Measurements from ENCODE around the gene MSI1. TPM values are rescaled to one million over a fixed set of nuclear protein-coding genes. Genes with fewer than 3 reads are reported as not detected.
A peak's percentile ranks its signal among the peaks of the same experiment; 100 is the strongest.

MSI1 gene
- total RNA-seq, 1 experiment from 2014 or later, result 4.1 TPM

DNA sequence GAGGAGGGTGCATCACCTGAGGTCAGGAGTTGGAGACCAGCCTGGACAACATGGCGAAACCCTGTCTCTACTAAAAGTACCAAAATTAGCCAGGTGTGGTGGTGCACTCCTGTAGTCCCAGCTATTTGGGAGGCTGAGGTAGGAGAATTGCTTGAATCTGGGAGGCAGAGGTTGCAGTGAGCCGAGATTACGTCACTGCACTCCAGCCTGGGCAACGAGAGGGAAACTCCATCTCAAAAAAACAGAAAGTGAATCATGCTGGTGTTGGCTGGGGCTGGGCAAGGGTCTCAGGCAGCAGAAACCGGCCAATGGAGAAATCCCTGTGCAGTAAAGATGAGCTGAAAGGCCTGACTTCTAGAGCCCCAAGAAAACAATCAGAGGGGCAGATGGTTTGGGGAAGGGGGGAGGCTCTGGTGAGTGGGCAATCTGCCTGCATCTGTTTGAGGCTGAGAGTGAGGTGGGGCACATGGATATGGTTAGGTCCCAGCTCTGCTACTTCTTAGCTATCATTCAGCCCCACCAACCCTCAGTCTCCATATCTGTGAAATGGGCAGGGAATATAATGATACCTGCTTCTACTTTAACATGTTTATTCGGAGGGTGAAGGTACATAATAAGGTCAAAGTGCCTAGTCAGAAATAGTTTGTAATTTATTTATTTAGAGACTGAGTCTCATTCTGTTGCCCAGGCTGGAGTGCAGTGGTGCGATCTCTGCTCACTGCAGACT lies 47.7 kb upstream of the MSI1 start:
- intact Hi-C loops (cut with micrococcal nuclease; ENCODE audit: unreplicated experiment) (no loop called here), in situ Hi-C loops (cut with HindIII; ENCODE audit: low pct_unique_long_range_greater_than_20kb, low sequenced_read_pairs) (no loop called here)
- CTCF ChIA-PET, result no interaction called here
- H3K4me1 ChIP-seq (ENCODE audit: control insufficient read depth, insufficient read depth, low read length), result no peaks in the 10 kb centered on the region
- no peaks in the 10 kb centered on the region for H3K36me3 ChIP-seq (ENCODE audit: control insufficient read depth, insufficient read depth, low read length)
- ATAC-seq, result no peak
- H3K9me3 ChIP-seq (ENCODE audit: control insufficient read depth, insufficient read depth, low read depth, low read length), result no peaks in the 10 kb centered on the region
- no peak for TF ChIP-seq POLR2AphosphoS5 (IDR thresholded peaks at IDR 0.05; ENCODE audit: low read depth, low read length)
- no peak for TF ChIP-seq TCF7L2 (IDR thresholded peaks at IDR 0.05; ENCODE audit: low read depth, low read length)
- TF ChIP-seq, protein P1, sequence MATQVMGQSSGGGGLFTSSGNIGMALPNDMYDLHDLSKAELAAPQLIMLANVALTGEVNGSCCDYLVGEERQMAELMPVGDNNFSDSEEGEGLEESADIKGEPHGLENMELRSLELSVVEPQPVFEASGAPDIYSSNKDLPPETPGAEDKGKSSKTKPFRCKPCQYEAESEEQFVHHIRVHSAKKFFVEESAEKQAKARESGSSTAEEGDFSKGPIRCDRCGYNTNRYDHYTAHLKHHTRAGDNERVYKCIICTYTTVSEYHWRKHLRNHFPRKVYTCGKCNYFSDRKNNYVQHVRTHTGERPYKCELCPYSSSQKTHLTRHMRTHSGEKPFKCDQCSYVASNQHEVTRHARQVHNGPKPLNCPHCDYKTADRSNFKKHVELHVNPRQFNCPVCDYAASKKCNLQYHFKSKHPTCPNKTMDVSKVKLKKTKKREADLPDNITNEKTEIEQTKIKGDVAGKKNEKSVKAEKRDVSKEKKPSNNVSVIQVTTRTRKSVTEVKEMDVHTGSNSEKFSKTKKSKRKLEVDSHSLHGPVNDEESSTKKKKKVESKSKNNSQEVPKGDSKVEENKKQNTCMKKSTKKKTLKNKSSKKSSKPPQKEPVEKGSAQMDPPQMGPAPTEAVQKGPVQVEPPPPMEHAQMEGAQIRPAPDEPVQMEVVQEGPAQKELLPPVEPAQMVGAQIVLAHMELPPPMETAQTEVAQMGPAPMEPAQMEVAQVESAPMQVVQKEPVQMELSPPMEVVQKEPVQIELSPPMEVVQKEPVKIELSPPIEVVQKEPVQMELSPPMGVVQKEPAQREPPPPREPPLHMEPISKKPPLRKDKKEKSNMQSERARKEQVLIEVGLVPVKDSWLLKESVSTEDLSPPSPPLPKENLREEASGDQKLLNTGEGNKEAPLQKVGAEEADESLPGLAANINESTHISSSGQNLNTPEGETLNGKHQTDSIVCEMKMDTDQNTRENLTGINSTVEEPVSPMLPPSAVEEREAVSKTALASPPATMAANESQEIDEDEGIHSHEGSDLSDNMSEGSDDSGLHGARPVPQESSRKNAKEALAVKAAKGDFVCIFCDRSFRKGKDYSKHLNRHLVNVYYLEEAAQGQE (IDR thresholded peaks at IDR 0.05; ENCODE audit: insufficient read depth in 1 of 2, low read depth in 2 of 2, low read length in 1 of 2), result no peak
- TF ChIP-seq, protein P2, sequence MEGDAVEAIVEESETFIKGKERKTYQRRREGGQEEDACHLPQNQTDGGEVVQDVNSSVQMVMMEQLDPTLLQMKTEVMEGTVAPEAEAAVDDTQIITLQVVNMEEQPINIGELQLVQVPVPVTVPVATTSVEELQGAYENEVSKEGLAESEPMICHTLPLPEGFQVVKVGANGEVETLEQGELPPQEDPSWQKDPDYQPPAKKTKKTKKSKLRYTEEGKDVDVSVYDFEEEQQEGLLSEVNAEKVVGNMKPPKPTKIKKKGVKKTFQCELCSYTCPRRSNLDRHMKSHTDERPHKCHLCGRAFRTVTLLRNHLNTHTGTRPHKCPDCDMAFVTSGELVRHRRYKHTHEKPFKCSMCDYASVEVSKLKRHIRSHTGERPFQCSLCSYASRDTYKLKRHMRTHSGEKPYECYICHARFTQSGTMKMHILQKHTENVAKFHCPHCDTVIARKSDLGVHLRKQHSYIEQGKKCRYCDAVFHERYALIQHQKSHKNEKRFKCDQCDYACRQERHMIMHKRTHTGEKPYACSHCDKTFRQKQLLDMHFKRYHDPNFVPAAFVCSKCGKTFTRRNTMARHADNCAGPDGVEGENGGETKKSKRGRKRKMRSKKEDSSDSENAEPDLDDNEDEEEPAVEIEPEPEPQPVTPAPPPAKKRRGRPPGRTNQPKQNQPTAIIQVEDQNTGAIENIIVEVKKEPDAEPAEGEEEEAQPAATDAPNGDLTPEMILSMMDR (IDR thresholded peaks at IDR 0.05), result no peak
- TF ChIP-seq SIN3A (IDR thresholded peaks at IDR 0.05; ENCODE audit: borderline replicate concordance, insufficient read depth, low read depth, low read length), result no peak
- no peak for DNase-seq (ENCODE audit: low read depth, low spot score)
- H3K27ac ChIP-seq (ENCODE audit: low read length), result no peak overlapping the region
- no peaks in the 10 kb centered on the region for H3K27me3 ChIP-seq (ENCODE audit: control insufficient read depth, insufficient read depth, low read length)
- no TSS peak for BruUV-seq (replicated peaks)
- no peak overlapping the region for H3K4me3 ChIP-seq (ENCODE audit: low read depth in 2 of 2, low read length in 2 of 2)
- POLR2A ChIA-PET, result no interaction called here

GRCh38 chr12:120413901-120414695 lies 45.1 kb upstream of the MSI1 start:
- Histone ChIP-seq H3K27ac (ENCODE audit: low read length) (no peak overlapping the region), H3K36me3 (ENCODE audit: control insufficient read depth, insufficient read depth, low read length) (no peaks in the 10 kb centered on the region), H3K9me3 (ENCODE audit: control insufficient read depth, insufficient read depth, low read depth, low read length) (no peaks in the 10 kb centered on the region), H3K4me1 (ENCODE audit: control insufficient read depth, insufficient read depth, low read length) (no peaks in the 10 kb centered on the region), H3K27me3 (ENCODE audit: control insufficient read depth, insufficient read depth, low read length) (no peaks in the 10 kb centered on the region), H3K4me3 (ENCODE audit: low read depth in 2 of 2, low read length in 2 of 2) (no peak overlapping the region)
- ATAC-seq, result peak; percentile 74
- CTCF ChIA-PET, result no interaction called here
- POLR2A ChIA-PET, result no interaction called here
- no peak for TF ChIP-seq TCF7L2 (IDR thresholded peaks at IDR 0.05; ENCODE audit: low read depth, low read length)
- intact Hi-C loops (cut with micrococcal nuclease; ENCODE audit: unreplicated experiment), result no loop called here
- BruUV-seq (replicated peaks), result no TSS peak
- in situ Hi-C loops (cut with HindIII; ENCODE audit: low pct_unique_long_range_greater_than_20kb, low sequenced_read_pairs), result no loop called here
- DNase-seq (ENCODE audit: low read depth, low spot score), result no peak

DNA sequence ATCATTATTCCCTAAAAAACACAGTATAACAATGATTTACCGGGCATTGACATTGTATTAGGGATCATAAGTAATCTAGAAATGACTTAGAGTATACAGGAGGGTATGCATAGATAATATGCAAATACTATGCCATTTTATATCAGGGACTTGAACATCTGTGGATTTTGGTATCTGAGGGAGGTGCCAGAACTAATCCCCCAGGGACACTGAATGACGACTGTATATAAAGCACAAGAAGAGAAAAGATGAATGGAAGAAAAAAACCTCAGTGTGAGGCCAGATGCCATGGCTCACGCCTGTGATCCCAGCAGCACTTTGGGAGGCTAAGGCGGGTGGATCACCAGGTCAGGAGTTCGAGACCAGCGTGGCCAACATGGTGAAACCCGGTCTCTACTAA lies 43.5 kb upstream of the MSI1 start:
- DNase-seq (ENCODE audit: low read depth, low spot score) (no peak), ATAC-seq (no peak)
- Histone ChIP-seq H3K4me3 (ENCODE audit: low read depth in 2 of 2, low read length in 2 of 2) (no peak overlapping the region), H3K9me3 (ENCODE audit: control insufficient read depth, insufficient read depth, low read depth, low read length) (no peaks in the 10 kb centered on the region), H3K27ac (ENCODE audit: low read length) (no peak overlapping the region), H3K36me3 (ENCODE audit: control insufficient read depth, insufficient read depth, low read length) (no peaks in the 10 kb centered on the region), H3K4me1 (ENCODE audit: control insufficient read depth, insufficient read depth, low read length) (no peaks in the 10 kb centered on the region), H3K27me3 (ENCODE audit: control insufficient read depth, insufficient read depth, low read length) (no peaks in the 10 kb centered on the region)
- CTCF ChIA-PET, result interaction anchor here (0.6 kb wide), 1 partner anchor 110 kb away, joined by 3 read pairs; the partner anchor contains the start of gene SIRT4
- BruUV-seq (replicated peaks), result no TSS peak
- intact Hi-C loops (cut with micrococcal nuclease; ENCODE audit: unreplicated experiment) (no loop called here), in situ Hi-C loops (cut with HindIII; ENCODE audit: low pct_unique_long_range_greater_than_20kb, low sequenced_read_pairs) (no loop called here)
- TF ChIP-seq POLR2AphosphoS5 (IDR thresholded peaks at IDR 0.05; ENCODE audit: low read depth, low read length) (no peak), SIN3A (IDR thresholded peaks at IDR 0.05; ENCODE audit: borderline replicate concordance, insufficient read depth, low read depth, low read length) (no peak), TCF7L2 (IDR thresholded peaks at IDR 0.05; ENCODE audit: low read depth, low read length) (no peak)
- TF ChIP-seq, protein P2 (IDR thresholded peaks at IDR 0.05), result no peak
- TF ChIP-seq, protein P1 (IDR thresholded peaks at IDR 0.05; ENCODE audit: insufficient read depth in 1 of 2, low read depth in 2 of 2, low read length in 1 of 2), result no peak
- POLR2A ChIA-PET, result no interaction called here

Data from Panc1 (cell line).